ENCODE results near the gene HEATR1. TPM values are rescaled to one million over a fixed set of nuclear protein-coding genes. Genes with fewer than 3 reads are reported as not detected.

Gene HEATR1
- total RNA-seq, 1 experiment from 2014 or later: 27.6 TPM

GRCh38 chr1:236502972-236503639, 101.2 kb downstream of the HEATR1 start:
- no peaks in the 10 kb centered on the region for H4K20me1 ChIP-seq (ENCODE audit: low read length)
- TF ChIP-seq EZH2 (IDR thresholded peaks at IDR 0.05; ENCODE audit: low read length, unreplicated experiment) (no peak), EZH2phosphoT487 (IDR thresholded peaks at IDR 0.05; ENCODE audit: borderline replicate concordance, low read length) (no peak)
- peak overlapping the region; percentile 30 for H2AFZ ChIP-seq (ENCODE audit: low read length)
- ChIA-PET POLR2A (ENCODE audit: unreplicated experiment) (interaction anchor here (0.6 to 1.1 kb wide), 4 partner anchors 14 to 594 kb away, joined by 3 to 13 read pairs (median 3); no protein-coding TSS in a partner anchor), CTCF (interaction anchor here (0.7 kb wide), 1 partner anchor 264 kb away, joined by 9 read pairs; no protein-coding TSS in a partner anchor)
- peak overlapping the region; percentile 45; the same call in 1 of the 2 replicates for H3K4me3 ChIP-seq (ENCODE audit: low read length)
- peaks cover 15% of the 10 kb centered on the region for H3K4me1 ChIP-seq (ENCODE audit: insufficient read depth, low read length)
- no peaks in the 10 kb centered on the region for H3F3A ChIP-seq (ENCODE audit: low read length, unreplicated experiment)
- peak; percentile 86 for ATAC-seq
- peak; percentile 85 for DNase-seq
- intact Hi-C loops (cut with micrococcal nuclease): no loop called here
- peak overlapping the region; percentile 73 for H3K4me2 ChIP-seq (ENCODE audit: low read length)
- no peaks in the 10 kb centered on the region for H3K36me3 ChIP-seq (ENCODE audit: low read depth, low read length)
- H3K9ac ChIP-seq (ENCODE audit: low read length): peak overlapping the region; percentile 55
- peak overlapping the region; percentile 86 for H3K27ac ChIP-seq (ENCODE audit: low read length)
- no TSS peak for BruUV-seq (replicated peaks)
- H3K79me2 ChIP-seq (ENCODE audit: low read length): no peaks in the 10 kb centered on the region
- H3K9me3 ChIP-seq (ENCODE audit: low read length): no peaks in the 10 kb centered on the region
- H3K9me2 ChIP-seq (replicated peaks; ENCODE audit: low read length): no peaks in the 10 kb centered on the region
- no peaks in the 10 kb centered on the region for H3K27me3 ChIP-seq (ENCODE audit: low read length)

GRCh38 chr1:236502579-236502971, 101.7 kb downstream of the HEATR1 start:
- CTCF ChIA-PET: interaction anchor here (0.7 kb wide), 1 partner anchor 264 kb away, joined by 9 read pairs; no protein-coding TSS in a partner anchor
- Histone ChIP-seq H3K9me3 (ENCODE audit: low read length) (no peaks in the 10 kb centered on the region), H3K27me3 (ENCODE audit: low read length) (no peaks in the 10 kb centered on the region), H3K36me3 (ENCODE audit: low read depth, low read length) (no peaks in the 10 kb centered on the region), H3K4me3 (ENCODE audit: low read length) (peak overlapping the region; percentile 45; the same call in 1 of the 2 replicates), H3K79me2 (ENCODE audit: low read length) (no peaks in the 10 kb centered on the region), H3K4me1 (ENCODE audit: insufficient read depth, low read length) (peaks cover 15% of the 10 kb centered on the region), H3F3A (ENCODE audit: low read length, unreplicated experiment) (no peaks in the 10 kb centered on the region), H3K4me2 (ENCODE audit: low read length) (peak overlapping the region; percentile 73), H3K9ac (ENCODE audit: low read length) (peak overlapping the region; percentile 55), H3K27ac (ENCODE audit: low read length) (peak overlapping the region; percentile 86), H4K20me1 (ENCODE audit: low read length) (no peaks in the 10 kb centered on the region), H2AFZ (ENCODE audit: low read length) (peak overlapping the region; percentile 30; the same call in 1 of the 2 replicates), H3K9me2 (replicated peaks; ENCODE audit: low read length) (no peaks in the 10 kb centered on the region)
- ATAC-seq (peak; percentile 66), DNase-seq (peak; percentile 73)
- POLR2A ChIA-PET (ENCODE audit: unreplicated experiment): interaction anchor here (0.6 to 1.1 kb wide), 3 partner anchors 21 to 594 kb away, joined by 3 to 13 read pairs (median 3); no protein-coding TSS in a partner anchor
- intact Hi-C loops (cut with micrococcal nuclease): no loop called here
- TF ChIP-seq EZH2 (IDR thresholded peaks at IDR 0.05; ENCODE audit: low read length, unreplicated experiment) (no peak), CTCF (conservative IDR thresholded peaks at IDR 0.05; ENCODE audit: low read depth, low read length) (no peak), EZH2phosphoT487 (IDR thresholded peaks at IDR 0.05; ENCODE audit: borderline replicate concordance, low read length) (no peak)
- no TSS peak for BruUV-seq (replicated peaks)

GRCh38 chr1:236501093-236501492, 103.2 kb downstream of the HEATR1 start:
- H3K4me3 ChIP-seq (ENCODE audit: low read length): no peak overlapping the region
- H3K36me3 ChIP-seq (ENCODE audit: low read depth, low read length): no peaks in the 10 kb centered on the region
- no peaks in the 10 kb centered on the region for H3K9me2 ChIP-seq (replicated peaks; ENCODE audit: low read length)
- H3K9ac ChIP-seq (ENCODE audit: low read length): no peak overlapping the region
- H3K27me3 ChIP-seq (ENCODE audit: low read length): no peaks in the 10 kb centered on the region
- intact Hi-C loops (cut with micrococcal nuclease): no loop called here
- H3F3A ChIP-seq (ENCODE audit: low read length, unreplicated experiment): no peaks in the 10 kb centered on the region
- H3K27ac ChIP-seq (ENCODE audit: low read length): no peak overlapping the region
- no peak overlapping the region for H3K4me2 ChIP-seq (ENCODE audit: low read length)
- no peaks in the 10 kb centered on the region for H3K79me2 ChIP-seq (ENCODE audit: low read length)
- ATAC-seq (no peak), DNase-seq (no peak)
- TF ChIP-seq EZH2phosphoT487 (IDR thresholded peaks at IDR 0.05; ENCODE audit: borderline replicate concordance, low read length) (no peak), CTCF (conservative IDR thresholded peaks at IDR 0.05; ENCODE audit: low read depth, low read length) (no peak), EZH2 (IDR thresholded peaks at IDR 0.05; ENCODE audit: low read length, unreplicated experiment) (no peak)
- H2AFZ ChIP-seq (ENCODE audit: low read length): no peak overlapping the region
- no peaks in the 10 kb centered on the region for H3K9me3 ChIP-seq (ENCODE audit: low read length)
- no TSS peak for BruUV-seq (replicated peaks)
- H4K20me1 ChIP-seq (ENCODE audit: low read length): no peaks in the 10 kb centered on the region
- ChIA-PET POLR2A (ENCODE audit: unreplicated experiment) (no interaction called here), CTCF (no interaction called here)
- peaks cover 15% of the 10 kb centered on the region for H3K4me1 ChIP-seq (ENCODE audit: insufficient read depth, low read length)

Other genes with a start within 250 kb of the HEATR1 start
- gene EDARADD, start 210.2 kb downstream of the HEATR1 start, total RNA-seq (2014; rRNA removed): 0.17 and 0.91 TPM in 2 replicates
- 45.7 and 47.9 TPM in 2 replicates for gene LGALS8, start 80.5 kb downstream of the HEATR1 start, total RNA-seq (2014; rRNA removed)
- gene ACTN2, start 82.0 kb upstream of the HEATR1 start, total RNA-seq (2014; rRNA removed): not detected in 2 replicates
- 14.2 and 15.6 TPM in 2 replicates for gene MTR, start 190.8 kb upstream of the HEATR1 start, total RNA-seq (2014; rRNA removed)

Data from PC-3 (cell line).